GM12892 (cell line): ENCODE results near the gene C6orf120.

Experiments used
- DNase-seq: peaks from one replicate; pipeline ENCODE4 v3.0.0; 2011; ENCODE audit not compliant: insufficient read length
- FAIRE-seq: peaks from 2 replicates; lab custom pipeline; 2011; peaks lifted over from hg19 to GRCh38; lab: Jason Lieb, UNC
- POLR2A ChIP-seq: IDR thresholded peaks from 2 replicates; pipeline ENCODE4 v1.6.1; 2011; ENCODE audit warnings: low read depth, low read length, control low read depth
- POLR2AphosphoS5 ChIP-seq: IDR thresholded peaks from 2 replicates; pipeline ENCODE4 v1.6.1; 2011; ENCODE audit warnings: low read depth, low read length, control low read depth
- TAF1 ChIP-seq: IDR thresholded peaks from 2 replicates; pipeline ENCODE4 v1.6.1; 2011; ENCODE audit warnings: low read depth, mild to moderate bottlenecking, control low read depth, low read length, borderline replicate concordance

The C6orf120 gene

DNA sequence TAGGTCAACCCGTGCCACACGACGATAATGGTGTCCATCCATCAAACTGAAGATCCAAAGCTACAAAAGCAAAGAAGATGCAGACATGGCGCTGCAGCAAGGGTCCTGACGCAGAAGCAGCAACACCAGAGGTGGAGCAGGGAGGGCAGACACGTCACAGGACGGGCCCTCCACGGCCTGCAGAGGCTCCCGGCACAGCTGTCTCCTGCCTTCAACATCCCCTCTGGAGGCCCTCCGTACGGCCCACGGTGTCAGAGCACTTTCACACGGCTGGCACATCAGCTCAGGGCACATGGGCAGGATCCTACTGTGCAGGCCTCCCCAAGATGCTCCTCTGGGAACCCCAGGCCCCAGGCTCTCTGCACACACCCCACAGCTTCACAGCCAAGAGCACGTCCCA, 37.7 kb upstream of the C6orf120 start:
- TF ChIP-seq TAF1, result no peak
- TF ChIP-seq POLR2AphosphoS5, result no peak
- TF ChIP-seq POLR2A, result no peak
- DNase-seq (no peak), FAIRE-seq (no peak)

DNA sequence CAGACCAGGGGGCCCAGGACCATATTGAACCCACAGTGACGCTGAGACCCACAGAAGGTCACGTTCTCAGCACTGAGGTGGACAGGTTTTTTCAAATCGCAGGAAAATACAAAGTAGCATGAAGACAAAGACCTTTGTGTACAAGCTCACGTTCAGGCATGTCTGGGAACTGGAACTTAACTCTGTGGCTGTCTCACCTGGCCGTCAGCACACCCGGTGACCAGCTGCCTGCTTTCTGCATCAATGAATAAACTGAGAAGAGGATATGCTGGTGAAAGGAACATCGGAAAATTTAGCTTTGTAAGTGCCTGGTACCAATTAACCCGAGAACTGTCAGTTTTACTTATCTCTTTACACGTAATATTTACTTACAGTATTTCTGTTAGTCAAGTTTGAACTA, 36.6 kb upstream of the C6orf120 start:
- no peak for FAIRE-seq
- DNase-seq, result no peak
- TF ChIP-seq POLR2AphosphoS5, result no peak
- no peak for TF ChIP-seq TAF1
- TF ChIP-seq POLR2A, result no peak

DNA sequence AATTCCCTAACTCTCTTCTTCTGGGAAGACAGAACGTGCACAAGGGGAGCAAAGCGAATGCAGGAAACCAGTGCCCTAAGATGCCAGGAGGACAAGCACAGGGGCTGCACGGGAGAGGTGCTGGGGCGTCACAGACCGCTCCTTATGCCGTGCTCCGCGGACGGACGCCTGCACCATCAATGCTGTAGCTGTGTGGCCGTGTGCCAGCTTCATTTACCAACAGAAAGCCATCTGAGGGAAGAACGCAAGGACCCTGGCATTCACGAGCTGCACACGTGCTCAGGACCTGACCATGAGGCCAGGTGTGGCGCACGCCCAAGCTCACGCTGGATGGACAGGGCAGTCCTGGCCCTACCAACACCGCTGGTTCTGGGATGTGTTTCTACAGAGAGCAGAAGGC, 35.5 kb upstream of the C6orf120 start:
- FAIRE-seq (no peak), DNase-seq (no peak)
- TF ChIP-seq POLR2AphosphoS5 (no peak), TAF1 (no peak), POLR2A (no peak)

DNA sequence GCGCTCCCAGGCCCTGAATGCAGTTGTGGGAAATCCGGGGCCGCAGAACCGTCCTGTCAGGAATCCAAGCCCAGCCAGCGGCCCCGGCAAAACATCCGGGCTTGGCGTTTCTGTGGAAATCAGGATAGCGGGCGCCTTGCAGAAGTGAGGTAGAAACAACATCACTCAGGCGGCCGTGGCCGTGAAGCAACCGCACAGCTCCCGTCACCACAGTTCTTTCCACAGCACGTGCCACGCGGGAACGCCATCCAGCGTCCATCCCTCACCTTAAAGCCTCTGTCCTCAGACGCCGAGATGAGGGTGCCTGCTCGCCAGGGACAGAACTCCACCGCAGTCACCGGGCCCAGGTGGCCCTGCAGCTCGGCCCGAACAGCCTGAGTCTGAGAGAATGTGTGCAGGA, 34.2 kb upstream of the C6orf120 start:
- FAIRE-seq, result no peak
- TF ChIP-seq TAF1 (no peak), POLR2AphosphoS5 (no peak), POLR2A (no peak)
- DNase-seq, result no peak

DNA sequence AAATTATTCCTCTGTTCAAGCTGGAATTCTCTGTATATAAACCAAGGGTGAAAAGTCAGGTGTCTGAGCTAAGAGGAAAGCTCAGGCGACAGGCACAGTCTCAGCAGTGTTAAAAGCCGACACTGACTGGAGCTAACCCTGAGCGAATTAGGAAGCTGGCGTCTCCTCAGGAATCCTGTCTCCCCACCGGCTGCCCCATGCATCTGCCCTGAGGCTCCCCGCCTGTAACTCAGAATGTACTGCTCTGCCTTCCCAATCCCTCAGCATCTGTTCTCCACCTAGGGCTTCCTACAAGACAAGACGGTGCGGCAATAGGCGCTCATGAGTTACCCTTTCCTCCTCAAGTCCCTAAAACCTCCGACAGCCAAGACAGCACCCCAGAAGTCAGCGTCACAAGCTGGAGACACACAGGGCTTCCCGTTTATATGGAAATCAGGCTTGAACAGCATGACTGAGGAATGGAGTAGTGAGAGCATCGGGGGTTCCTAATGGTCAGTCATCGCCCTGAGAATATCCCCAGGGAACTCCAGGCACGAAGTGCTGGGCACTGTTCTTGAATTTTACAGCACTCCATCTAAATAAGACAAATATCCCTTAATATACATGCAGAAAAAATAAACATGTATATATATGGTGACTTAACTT, 33.6 kb upstream of the C6orf120 start:
- no peak for DNase-seq
- FAIRE-seq, result no peak

DNA sequence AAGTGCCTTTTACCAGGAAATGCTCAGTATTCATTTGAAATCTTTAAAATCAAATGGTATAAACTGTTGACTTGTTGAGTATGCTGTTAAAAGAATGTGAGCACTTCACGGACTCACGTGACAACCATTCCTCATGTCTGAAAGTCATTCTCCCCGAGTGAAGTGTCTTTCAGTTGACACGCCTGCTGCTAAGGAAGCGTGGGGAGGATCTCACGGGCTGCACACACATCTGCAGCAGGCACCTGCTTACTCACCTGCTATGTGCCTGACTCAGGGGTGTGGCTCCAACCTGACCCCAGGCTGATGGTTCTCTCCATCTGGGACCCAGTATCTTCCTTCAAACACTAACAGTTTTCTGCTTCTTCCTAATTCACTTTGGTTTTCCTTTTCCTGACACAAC, 32.8 kb upstream of the C6orf120 start:
- no peak for TF ChIP-seq TAF1
- no peak for TF ChIP-seq POLR2AphosphoS5
- no peak for FAIRE-seq
- DNase-seq, result no peak

More for the DNA sequence above, 33.6 kb upstream of the C6orf120 start:
- TF ChIP-seq POLR2A (no peak), TAF1 (no peak), POLR2AphosphoS5 (no peak)

DNA sequence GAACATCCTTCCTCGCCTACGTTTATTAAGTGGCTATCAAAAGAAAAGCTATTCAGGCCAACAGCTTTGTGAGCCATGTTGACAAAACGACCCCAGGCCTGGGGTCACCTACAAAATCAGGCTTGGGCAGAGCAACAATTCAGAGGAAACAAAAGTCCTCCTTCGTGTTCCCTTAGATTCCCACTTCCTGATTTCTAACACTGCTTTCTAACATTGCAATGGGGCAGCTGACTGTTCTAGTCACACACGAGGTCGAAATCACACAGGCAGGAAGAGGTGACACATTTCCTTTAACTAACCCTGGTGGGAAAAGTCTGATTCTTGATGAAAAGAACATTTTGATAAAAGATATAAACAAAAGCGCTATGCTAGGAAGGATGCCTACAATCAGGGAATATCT, 32.0 kb upstream of the C6orf120 start:
- FAIRE-seq (no peak), DNase-seq (no peak)
- no peak for TF ChIP-seq POLR2A
- TF ChIP-seq POLR2AphosphoS5, result no peak
- TF ChIP-seq TAF1, result no peak

DNA sequence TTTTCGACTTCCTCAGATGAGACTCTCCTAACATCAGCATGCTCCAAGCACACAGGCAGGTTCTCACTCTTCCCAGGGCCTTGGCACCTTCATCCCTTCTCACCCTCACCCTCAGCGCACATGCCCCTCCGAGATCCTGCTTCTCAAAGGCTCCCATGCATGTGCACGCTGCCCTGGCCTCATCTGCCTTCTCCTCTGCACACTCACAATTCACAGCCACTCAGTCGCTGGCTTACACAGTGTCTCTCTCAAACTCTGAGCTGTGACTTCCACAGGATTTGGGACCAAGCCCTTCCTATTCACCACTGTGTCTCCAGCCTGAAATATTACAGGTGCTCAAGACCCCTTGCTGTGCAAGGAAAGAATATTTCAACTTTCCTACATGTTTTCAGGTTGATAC, 30.4 kb upstream of the C6orf120 start:
- no peak for TF ChIP-seq TAF1
- TF ChIP-seq POLR2A, result no peak
- TF ChIP-seq POLR2AphosphoS5, result no peak
- no peak for DNase-seq
- no peak for FAIRE-seq

DNA sequence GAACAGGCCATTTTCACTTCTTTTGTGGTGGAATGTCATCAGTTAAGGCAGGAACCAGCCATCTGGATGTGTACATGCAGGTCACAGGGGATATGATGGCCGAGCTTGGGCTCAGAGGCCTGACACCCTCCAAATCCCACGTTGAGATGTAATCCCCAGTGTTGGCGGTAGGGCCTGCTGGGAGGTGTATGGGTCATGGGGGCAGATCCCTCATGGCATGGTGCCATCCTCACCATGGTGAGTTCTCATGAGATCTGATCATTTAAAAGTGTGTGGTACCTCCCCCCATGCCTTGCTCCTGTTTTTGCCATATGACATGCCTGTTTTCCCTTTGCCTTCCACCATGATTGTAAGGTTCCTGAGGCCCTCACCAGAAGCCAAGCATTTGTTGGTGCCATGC, 26.9 kb upstream of the C6orf120 start:
- TF ChIP-seq POLR2AphosphoS5 (no peak), TAF1 (no peak), POLR2A (no peak)
- FAIRE-seq (no peak), DNase-seq (no peak)

DNA sequence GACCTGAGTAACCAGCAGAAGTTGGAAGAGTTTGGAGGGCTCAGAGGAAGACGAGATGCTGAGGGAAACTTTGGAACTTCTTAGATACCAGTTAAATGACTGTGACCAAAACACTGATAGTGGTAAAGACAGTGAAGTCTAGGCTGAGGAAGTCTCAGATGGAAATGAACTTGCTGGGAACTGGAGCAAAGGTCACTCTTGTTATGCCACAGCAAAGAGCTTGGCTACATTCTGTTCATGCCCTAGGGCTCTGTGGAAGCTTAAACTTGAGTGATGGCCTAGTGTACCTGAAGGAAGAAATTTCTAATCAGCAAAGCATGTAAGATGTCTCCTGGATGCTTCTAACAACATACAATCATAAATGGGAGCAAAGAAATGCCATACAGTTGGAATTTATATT, 24.8 kb upstream of the C6orf120 start:
- no peak for FAIRE-seq
- no peak for DNase-seq
- TF ChIP-seq POLR2A (no peak), TAF1 (no peak), POLR2AphosphoS5 (no peak)

DNA sequence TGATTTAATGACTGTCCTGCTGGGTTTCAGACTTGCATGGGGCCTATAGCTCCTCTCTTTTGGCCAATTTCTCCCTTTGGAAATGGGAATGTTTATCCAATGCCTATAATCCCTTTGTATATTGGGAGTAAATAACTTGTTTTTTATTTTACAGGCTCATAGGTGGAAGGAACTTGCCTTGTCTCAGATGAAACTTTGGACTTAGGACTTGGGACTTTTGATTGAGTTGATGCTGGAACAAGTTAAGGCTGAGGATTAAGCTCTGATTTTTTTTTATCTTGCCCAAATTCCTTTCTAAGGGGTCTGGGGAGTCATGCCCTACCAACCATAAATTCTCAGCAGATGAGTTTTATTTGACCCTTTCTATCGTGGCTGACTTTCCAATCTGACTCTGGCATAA, 23.6 kb upstream of the C6orf120 start:
- no peak for FAIRE-seq

DNA sequence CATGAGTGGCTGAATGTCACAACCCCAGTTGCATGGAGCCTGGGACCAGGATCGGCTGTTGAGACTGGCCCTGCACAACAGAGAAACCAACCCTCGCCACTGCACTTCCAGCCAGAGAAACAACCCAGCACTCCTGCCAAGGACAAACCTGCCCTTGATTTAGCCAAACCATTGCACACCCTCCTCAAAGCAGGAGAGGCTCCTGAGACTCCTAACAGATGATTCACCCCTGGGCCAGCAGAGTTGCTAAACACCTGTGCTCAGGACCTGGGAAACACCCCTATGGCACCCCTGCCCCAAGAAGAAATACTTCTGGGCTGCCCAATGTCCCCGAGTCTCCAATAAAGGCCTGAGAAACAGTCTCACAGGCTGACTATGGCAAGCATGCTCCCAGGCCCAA, 17.9 kb upstream of the C6orf120 start:
- TF ChIP-seq POLR2AphosphoS5 (no peak), POLR2A (no peak), TAF1 (no peak)
- no peak for DNase-seq
- FAIRE-seq, result no peak

More for the DNA sequence above, 23.6 kb upstream of the C6orf120 start:
- DNase-seq, result no peak
- TF ChIP-seq POLR2AphosphoS5 (no peak), POLR2A (no peak), TAF1 (no peak)
